Stimulated activated CD4-positive, alpha-beta T cell treated with anti-CD3 and anti-CD28 coated beads, Interleukin-4, amount 100 ng/mL, for 1 hour (primary cell): ENCODE results near the gene RPE.
A peak's percentile ranks its signal among the peaks of the same experiment; 100 is the strongest.

Source experiments
- DNase-seq: peaks from one replicate; pipeline ENCODE4 v3.0.0-alpha.2; 2020

RPE gene

DNA sequence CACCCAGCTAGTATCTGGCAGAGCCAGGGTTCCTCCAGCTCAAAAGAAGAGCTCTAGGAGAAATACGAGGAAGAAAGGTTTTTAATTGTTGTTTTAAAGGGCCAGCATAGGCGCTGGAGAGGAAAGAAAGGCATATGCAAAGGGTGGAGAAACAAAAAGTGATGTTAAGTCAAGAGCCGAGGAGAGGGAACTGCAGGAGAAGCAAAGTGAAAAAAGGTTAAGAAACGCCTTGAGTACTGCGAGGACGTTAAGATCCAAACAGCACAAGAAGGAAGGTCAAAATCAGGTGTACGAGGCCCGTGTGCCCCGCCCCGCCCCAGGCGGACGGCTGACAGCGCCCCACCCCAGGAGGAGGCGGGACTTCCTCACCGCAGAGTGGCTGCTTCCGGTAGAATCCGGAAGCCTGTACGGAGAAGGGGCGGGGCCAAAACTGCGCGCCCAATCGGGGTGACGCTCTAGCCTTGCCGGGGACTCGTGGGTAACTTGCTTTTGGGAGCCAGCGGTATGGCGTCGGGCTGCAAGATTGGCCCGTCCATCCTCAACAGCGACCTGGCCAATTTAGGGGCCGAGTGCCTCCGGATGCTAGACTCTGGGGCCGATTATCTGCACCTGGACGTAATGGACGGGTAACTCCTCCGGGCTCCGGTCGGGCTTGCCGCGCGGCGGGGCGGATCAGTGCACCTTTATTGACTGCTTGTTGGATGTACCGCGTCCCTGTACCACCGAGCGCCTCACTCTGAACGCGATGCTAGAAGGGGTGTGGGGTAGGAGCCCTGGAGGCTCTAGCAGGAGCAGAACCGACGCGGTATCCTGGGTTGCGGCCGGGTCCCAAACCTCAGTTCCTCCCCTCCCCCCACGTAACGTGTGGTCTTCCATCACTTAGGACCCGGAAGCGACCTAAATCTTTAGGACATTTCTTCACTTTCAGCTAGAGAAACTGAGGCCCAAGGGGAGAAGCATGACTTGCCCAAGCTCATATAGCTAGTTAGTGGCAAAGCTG, at the start of gene RPE:
Gene RPE, plus strand, starts transcription at position 481 of the 1,000 bp plus-strand sequence. Its CDS starts 24 bp downstream, at position 505.
- peak; percentile 99 for DNase-seq

DNA sequence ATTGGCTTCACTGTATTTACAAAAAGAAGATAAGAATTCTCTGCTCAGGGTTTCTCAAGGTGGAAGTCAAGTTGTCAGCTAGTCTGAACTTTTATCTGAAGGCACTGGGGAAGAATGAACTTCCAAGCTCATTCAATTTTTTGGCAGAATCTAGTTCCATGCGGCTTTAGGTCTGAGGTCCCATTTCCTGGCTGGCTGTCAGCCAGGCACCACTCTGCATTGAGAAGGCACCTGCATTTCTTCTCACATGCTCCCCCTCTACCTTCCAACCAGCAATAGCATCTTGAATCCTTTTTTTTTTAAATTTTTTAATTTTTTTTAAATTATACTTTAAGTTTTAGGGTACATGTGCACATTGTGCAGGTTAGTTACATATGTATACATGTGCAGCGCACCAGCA, 46.2 kb upstream of the RPE start:
- DNase-seq, result no peak

DNA sequence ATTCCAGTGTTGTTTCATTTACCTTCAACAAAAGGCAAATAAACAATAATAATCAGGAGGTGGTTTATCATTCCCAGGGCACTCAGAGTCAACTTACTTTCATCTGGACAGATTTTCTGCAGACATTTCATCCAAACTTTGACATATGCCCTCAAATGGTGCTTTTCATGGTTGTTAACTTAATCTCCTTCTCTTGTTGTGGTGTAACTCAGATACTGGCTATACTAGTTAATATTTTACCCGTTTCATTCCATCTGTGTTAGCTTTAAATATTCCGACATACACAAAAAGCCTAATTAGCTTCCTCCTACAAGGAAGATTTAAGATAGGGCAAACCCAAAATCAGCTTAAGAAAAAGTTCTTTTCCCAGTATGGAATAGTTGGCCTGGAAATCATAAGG, 44.4 kb upstream of the RPE start:
- no peak for DNase-seq

DNA sequence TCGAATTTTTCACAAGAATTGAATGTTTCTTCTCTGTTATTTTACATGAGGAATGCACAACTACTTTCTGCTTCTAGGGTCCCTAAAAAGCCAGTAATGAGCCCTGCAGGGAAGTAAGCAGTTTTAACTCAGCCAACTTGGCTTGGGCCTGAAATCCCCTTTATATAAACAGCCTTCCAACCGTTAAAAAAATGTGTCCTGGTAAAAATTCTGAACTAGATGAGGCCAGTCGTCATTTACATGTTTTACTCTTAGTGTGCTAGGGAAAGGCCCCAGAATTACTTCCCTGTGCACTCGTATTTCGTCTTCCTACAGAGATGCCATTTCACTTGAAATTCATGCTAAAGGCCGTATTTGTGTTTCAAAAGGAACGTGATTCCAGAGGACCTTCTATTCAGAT, 42.4 kb upstream of the RPE start:
- DNase-seq, result no peak

DNA sequence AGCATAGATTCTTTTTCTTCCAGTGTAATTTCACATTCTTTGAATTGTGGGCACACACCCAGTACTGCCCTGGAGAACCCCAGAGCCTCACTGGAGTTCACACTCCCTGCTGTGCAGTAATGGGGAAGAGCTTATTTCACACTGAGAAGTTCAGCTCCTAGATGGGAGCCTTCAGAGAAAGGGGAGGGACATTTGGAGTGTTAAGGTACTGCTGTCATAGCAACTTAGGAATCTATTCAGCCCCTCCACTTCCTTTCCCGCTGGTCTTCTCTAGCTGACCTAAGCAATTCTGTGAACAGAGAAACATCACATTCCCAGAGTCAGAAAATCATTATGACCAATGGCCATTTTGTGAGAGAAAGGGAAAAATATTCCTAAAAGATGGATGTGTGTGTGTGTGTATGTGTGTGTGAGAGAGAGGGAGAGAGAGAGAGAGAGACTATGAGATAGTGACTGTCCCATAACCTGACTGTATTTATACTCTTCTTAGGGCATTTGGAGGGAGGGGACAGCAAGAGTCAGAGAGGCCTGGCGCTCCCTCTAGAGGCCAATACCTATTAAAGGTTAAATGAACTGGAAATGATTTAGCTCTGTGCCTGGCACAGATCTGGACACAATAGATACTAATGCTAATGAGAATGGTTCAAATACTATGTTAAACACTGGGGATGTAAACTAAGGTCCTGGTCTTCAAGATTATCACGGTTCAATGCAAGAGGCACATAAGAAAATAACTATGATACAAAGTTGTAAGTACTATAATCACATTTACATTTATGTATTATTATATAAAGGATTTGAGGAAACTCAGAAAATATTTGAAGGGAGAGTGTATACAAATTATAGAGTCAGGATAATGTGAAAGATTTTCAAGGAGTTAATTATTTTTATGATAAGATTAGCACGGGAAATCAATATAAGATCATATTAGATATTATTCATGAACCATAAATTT, 41.5 kb upstream of the RPE start:
- peak; percentile 30 for DNase-seq

DNA sequence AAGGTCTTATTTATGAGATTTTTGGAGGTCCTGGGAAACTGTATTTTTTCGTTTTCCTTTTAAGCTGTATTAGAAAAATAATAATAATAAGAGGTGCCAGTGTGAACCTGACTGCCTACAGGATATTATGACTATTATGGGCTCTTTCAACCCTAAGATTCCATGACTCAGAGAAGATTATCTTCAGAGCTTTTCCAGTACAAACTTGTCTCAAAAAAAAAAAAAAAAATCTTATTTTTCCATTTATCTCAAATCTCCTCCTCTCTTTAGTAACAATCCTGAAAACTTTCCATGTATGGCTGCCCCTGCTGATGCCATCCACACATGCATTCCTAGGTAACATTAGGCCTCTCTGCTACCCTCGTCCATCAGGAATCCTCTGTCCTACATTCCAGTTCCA, 36.7 kb upstream of the RPE start:
- DNase-seq, result no peak

DNA sequence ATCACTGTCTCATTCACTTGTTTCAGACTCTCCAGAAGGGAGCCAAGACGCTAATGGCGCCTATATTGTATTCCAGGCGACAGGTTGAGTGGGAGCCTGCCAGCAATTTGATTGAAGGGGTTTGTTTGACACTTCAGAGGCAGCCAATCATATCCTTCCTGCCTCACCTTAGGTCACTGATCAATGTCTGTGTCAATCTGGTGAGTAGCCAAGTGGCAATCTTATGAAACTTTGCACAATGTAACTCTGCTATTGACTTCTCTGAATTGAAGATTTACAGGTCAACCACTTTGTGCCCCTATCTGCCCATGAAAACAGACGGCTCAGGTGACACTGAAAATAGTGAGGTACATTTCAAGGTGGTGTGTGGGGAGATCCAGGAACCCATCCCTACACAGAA, 32.7 kb upstream of the RPE start:
- DNase-seq, result no peak

DNA sequence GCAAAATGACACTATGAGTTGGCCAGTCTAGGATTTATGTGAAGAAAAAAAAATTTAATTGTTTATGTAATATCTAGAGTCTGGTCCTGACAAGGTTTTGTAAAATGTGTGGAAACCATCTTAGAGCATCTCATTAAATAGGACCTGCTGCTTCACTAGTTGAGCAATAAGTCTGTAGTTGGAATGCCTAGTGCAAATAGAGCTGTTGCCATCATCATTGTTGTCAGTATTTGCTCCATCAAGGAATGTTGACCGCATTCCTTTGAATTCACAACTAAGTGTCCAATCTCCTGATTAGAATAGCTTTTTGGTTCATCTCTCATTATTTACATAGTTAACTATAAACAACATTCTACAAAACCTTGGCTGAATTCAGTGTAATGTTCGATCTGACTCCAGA, 32.2 kb upstream of the RPE start:
- DNase-seq, result no peak

DNA sequence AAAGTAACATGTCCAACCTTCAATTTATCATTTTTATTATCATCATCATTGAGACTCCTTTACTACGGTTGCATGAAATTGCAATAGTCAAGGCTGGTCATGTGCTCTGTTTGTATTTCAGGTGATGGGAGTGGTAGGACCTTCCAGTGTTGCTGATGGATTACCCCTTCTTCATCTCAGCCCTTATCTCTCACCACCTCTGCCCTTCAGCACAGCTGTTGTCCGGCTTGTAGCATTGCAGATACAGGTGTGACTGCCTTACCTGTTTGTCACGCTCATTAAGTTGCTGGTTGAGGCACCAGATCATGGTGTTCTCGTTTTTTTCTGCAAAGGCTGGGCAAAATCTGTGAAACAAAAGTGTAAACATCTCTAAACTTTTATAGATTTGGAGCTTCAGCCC, 31.7 kb upstream of the RPE start:
- no peak for DNase-seq

DNA sequence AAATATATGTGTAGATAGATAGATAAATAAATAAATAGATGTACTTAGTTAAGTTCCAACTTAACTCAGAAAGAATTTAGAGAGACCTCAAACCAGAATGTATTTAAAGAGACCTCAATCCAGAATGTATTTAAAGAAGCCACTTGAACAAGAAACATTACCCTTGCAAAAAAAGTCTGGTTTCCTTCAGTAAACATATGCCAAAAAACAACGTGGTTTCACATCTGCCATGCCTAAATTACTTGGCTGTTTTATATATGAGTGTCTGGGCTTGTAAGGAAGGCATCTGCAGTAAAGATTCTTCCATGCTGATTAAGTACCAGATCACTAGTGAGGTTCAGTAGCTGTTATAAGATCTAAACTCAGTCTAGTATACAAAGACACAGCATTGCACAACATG, 29.1 kb upstream of the RPE start:
- no peak for DNase-seq

DNA sequence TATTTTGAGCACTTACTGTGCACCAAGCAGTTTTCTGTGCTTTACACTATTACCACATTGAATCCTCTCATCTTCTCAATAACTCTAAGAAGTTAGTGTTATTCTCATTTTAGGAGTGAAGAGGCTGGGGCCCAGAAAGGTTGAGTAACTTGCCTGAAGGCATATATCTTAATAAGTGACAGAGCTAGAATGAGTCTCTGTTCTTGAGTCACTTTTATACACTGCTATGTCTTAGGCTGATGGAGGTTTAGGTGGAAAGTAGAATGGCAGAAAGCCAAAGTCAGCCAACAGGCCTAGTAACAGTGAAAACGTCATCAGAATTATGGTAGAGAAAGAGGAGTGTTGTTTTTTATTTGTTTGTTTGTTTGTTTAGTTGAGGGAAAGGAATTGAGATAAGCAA, 27.9 kb upstream of the RPE start:
- DNase-seq, result no peak

DNA sequence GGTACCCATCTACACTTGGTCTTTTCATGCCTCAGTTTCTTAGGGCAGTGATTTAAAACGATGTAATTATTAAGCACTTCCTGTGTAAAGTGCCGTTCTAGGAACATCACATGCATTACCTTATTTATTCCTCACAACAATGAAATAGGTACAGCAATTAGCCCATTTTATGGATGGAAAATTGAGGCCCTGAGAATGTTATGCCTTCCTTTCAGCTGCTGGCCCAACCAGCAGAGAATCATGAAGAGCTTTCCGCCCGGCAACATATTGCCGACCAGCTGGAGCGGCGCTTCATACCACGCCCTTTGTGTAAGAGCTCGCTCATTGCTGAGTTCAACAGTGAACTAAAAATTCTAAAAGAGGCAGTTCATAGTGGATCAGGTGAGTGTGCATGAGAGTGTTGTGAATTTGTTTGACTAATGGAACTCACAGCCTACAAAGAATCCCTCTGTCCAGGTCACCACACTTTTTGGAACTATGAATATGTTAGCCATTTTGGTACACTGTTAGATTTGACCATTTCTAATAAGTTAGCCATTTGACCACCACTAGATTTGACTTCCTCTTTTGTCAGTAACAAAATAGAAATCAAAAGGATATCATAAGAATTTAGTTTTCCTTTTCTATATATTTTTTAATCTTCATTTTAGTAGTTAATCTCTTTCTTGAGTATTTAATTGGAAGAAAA, 25.6 kb upstream of the RPE start:
- no peak for DNase-seq

DNA sequence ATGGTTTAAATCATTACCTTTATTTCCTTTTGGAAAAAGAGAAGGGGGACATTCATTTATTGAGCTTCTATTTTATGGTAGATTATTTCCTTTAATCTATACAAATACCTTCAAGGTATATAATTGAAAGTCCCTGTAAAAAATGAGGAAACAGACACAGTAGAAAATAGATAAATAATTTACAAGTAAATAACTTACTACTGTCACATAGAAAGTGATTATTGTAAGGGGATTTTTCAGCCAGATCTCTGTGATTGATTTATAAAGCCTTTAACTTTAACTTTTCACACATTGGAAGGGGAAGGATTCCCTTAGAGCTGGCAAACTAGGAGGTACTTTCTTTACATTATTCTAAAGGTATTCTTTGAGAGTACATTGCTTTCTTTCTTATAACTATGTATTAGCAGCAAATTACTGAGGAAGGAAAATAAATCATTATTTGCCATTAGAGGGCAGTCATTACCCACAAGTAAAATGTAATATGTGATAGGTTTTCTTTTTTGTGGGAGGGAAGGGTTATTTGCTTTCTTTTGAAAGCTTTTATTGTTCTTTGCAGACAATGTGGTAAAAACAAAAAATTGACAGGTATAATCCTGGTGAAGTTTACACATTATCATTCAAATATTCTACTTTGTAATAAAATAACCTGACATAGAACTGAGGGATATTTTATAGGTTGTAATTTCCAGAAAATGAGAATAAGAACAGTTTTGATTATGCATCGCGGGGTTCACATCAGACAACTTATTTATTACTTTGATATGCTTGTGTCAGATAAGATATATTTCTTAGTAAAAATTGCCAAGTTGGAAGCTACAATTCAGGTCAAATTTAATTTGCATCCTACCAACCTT, 24.8 kb upstream of the RPE start:
- no peak for DNase-seq

DNA sequence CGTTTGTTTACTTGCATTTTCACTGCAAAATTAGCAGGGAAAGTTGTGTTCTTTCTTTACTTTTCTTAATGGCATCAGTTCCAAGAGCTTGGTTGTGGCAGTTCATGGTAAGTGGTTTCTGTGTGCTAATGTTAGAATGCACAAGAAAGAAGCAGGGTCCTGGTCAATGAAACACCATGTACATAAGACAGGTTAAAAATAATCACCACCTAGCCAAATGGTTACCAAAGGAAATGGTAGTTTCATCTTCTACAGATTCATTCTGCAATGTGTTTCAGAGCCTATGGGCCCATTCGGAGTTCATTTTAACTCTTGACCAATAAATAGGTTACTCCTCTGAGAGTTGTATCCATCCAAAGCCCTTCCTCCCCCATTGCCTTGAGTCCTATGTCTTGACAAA, 18.1 kb upstream of the RPE start:
- DNase-seq, result no peak

DNA sequence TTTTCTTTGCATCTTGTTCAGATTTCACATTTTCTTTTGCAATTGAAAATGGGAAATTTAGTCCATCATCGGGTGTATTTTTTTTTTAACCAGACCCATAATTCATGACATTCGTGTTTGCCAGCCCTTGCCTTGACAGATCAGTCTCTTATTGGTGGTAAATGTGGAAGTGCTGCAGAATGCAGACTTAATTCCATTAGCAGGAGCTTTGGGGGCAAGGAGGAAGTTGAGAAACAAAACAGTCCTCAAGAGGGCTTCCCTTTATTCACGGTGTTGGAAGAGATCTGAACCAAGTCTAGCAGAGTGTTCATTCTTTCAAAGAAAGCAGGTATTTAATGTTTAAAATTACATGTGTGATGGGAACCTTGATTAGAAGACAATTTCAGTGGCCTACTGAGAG, 16.6 kb upstream of the RPE start:
- DNase-seq, result no peak

DNA sequence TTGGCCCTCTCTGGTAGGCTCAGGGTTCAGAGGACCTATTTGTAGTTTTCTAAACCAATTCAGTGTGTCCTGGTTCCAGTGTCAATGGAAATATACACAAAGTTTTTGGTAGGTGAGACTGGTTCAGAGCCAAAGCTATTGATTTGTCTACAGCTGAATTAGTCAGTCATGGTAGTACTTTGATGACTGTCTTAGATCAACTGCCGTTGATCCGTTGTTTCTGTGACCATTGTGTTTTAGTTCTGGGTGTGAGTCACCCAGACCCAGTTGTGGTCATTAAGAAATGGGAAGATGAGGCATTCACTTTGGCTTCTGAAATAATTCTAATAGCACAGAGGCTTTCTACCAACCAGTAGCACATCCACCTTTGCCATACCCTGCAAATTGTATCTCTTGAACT, 16.0 kb upstream of the RPE start:
- DNase-seq, result no peak

DNA sequence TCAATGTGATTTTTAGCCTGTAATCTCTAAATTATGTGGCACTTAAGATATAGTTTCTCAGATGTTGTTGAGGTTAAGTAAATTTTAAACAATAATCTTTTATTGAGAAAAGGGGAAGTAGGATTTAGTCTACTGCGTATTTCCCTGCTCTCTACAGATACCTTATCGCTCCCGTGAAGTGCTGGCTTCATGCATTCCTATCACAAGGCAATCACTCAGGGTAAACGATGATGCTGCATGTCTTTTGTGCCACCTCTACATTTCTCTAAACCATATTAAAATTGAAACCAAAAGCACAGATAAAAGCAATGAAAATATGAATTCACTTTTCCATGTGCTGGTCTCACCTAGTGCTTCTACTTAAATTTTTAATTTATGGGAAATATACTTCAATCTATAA, 14.4 kb upstream of the RPE start:
- DNase-seq, result no peak

DNA sequence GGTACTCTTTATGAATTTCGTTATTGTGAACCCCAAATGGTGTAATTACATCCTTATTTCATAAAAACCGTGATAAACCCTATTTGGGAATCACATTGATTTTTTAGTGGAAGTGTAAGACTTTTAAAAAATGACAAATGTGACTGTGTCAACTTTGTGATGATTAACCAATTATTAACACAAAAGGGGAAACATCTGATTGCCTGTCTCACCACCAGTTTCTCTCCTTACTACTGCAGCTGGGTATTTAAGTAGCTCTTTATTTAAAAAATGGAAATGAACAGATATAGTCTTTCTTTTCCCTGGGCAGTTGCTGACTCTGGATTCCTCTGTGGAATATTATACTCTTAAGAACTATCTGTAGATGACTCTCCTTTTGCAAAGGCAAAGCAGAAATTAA, 11.6 kb upstream of the RPE start:
- DNase-seq, result no peak

DNA sequence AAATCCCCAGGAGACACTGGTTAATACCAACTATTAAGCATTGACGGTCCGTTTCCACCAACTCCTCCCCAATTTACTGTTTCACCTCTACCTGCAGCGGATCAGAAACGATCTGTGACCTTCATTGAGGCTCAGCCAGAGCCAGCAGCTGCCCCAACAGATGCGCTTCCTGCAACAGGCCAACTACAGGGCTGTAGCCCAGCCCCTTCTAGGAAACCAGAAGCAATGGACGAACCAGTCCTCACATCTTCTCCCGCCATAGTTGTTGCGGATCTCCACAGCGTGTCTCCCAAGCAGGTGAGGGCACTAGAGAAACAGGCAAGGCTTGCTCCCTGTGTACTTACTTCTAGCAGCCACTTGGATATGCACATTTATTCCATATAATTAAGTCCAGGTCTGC, 8.5 kb upstream of the RPE start:
- DNase-seq, result no peak

DNA sequence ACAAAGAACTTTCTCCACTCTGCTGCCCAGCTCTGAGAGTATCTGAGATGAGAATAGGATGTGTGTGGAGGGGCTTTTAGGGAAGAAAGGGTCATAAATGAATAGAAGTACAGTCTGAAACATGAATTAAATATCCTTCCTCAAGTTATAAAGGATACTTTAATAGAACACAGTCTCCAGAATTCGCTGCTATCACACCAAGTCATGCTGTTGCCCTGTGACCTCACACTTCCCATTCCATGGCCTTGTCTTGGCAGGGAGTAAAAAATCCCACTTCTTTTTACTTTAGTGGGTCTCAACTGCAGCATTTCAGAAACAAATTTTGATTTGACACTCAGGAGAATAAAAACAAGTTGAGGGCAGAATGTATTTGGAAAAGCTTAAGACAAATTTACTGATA, 3.8 kb upstream of the RPE start:
- DNase-seq, result no peak

DNA sequence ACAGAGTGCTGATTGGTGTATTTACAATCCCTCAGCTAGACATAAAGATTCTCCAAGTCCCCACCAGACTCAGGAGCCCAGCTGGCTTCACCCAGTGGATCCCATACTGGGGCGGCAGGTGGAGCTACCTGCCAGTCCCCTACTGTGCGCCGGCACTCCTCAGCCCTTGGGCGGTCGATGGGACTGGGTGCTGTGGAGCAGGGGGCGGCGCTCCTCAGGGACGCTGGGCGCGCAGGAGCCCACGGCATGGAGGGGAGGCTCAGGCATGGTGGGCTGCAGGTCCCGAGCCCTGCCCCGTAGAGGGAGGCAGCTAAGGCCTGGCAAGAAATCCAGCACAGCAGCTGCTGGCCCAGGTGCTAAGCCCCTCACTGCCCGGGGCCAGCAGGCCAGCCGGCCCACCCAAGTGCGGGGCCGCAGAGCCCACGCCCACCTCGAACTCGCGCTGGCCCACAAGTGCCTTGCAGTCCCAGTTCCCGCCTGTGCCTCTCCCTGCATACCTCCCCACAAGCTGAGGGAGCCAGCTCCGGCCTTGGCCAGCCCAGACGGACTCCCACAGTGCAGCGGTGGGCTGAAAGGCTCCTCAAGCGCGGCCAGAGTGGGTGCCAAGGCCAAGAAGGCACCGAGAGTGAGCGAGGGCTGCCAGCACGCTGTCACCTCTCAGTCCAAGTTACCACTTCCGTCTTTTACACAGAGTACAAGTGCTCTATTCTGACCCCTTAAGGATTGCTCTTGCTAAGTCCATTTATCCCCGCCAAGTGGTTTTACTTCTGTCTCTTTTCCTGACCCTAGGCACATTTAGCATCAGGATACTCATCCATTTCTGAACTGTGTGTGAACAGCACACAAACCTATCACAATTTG, 1.7 kb upstream of the RPE start:
- DNase-seq, result no peak
